BLaER1 (cell line): ENCODE data around the gene IPO11.

Experiments
- H3K27ac ChIP-seq: shearing (Covaris generic); formaldehyde crosslinking; 2 replicates; pipeline ENCODE4 v1.8.1; 2022
- H3K27me3 ChIP-seq: shearing (Covaris generic); formaldehyde crosslinking; 2 replicates; pipeline ENCODE4 v1.8.1; 2022
- H3K36me3 ChIP-seq: shearing (Covaris generic); formaldehyde crosslinking; 2 replicates; pipeline ENCODE4 v1.8.1; 2022
- H3K4me1 ChIP-seq: shearing (Covaris generic); formaldehyde crosslinking; 2 replicates; pipeline ENCODE4 v1.8.1; 2022
- H3K4me2 ChIP-seq: shearing (Covaris generic); formaldehyde crosslinking; 2 replicates; pipeline ENCODE4 v1.8.1; 2022
- H3K4me3 ChIP-seq: shearing (Covaris generic); formaldehyde crosslinking; 2 replicates; pipeline ENCODE4 v1.8.1; 2022
- H3K9ac ChIP-seq: shearing (Covaris generic); formaldehyde crosslinking; 2 replicates; pipeline ENCODE4 v1.8.1; 2022
- H3K9me3 ChIP-seq: shearing (Covaris generic); formaldehyde crosslinking; 2 replicates; pipeline ENCODE4 v1.8.1; 2022
- H4K20me1 ChIP-seq: shearing (Covaris generic); formaldehyde crosslinking; 2 replicates; pipeline ENCODE4 v1.8.1; 2022
- Cebpa-rat ChIP-seq: shearing (Covaris generic); IDR thresholded peaks from 2 replicates; pipeline ENCODE4 v1.8.1; 2022

Gene IPO11

DNA sequence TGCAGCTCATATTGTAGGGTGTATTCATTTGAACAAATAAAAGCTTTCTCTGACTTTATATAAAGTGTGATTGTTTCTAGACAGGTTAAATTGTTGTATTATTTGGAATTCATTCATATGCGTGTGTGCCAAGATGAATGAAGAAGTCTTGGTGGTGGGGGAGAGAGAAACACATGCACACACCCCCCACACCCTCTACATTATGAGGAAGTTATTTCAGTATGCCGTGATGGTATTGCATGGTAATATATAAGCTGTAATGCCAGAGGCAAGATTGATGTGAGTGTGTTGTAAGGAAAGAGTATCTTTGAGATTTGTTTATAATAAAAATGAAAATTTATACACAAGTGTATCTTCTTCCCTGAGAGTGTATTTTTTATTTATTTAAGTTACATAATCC is 71.0 kb downstream of the IPO11 start:
- no peak for TF ChIP-seq Cebpa-rat
- Histone ChIP-seq H3K27me3 (no peaks in the 10 kb centered on the region), H3K4me2 (no peak overlapping the region), H3K4me3 (no peak overlapping the region), H3K36me3 (peaks cover 40% of the 10 kb centered on the region), H4K20me1 (no peaks in the 10 kb centered on the region), H3K4me1 (no peaks in the 10 kb centered on the region), H3K27ac (no peak overlapping the region), H3K9me3 (peaks cover 17% of the 10 kb centered on the region), H3K9ac (no peak overlapping the region)

GRCh38 chr5:62486672-62487071 is 74.1 kb downstream of the IPO11 start:
- peaks cover 3% of the 10 kb centered on the region; the same call in 1 of the 2 replicates for H3K9me3 ChIP-seq

GRCh38 chr5:62488531-62488930 is 76.0 kb downstream of the IPO11 start:
- no peak for TF ChIP-seq Cebpa-rat
- Histone ChIP-seq H3K27me3 (no peaks in the 10 kb centered on the region), H3K9me3 (peaks cover 3% of the 10 kb centered on the region; the same call in 1 of the 2 replicates), H3K36me3 (peaks cover 58% of the 10 kb centered on the region), H3K4me2 (no peak overlapping the region), H4K20me1 (no peaks in the 10 kb centered on the region), H3K9ac (no peak overlapping the region), H3K27ac (no peak overlapping the region), H3K4me3 (no peak overlapping the region), H3K4me1 (peaks cover 5% of the 10 kb centered on the region)

More at GRCh38 chr5:62486672-62487071, 74.1 kb downstream of the IPO11 start:
- Histone ChIP-seq H3K4me3 (no peak overlapping the region), H3K9ac (no peak overlapping the region), H3K36me3 (peaks cover 50% of the 10 kb centered on the region), H4K20me1 (no peaks in the 10 kb centered on the region), H3K4me1 (no peaks in the 10 kb centered on the region), H3K4me2 (no peak overlapping the region), H3K27ac (no peak overlapping the region), H3K27me3 (no peaks in the 10 kb centered on the region)
- no peak for TF ChIP-seq Cebpa-rat

- Histone ChIP-seq H3K4me2 (no peak overlapping the region), H3K9ac (no peak overlapping the region), H3K9me3 (peaks cover 3% of the 10 kb centered on the region; the same call in 1 of the 2 replicates), H3K4me1 (peaks cover 13% of the 10 kb centered on the region), H3K4me3 (no peak overlapping the region), H3K27me3 (no peaks in the 10 kb centered on the region), H4K20me1 (no peaks in the 10 kb centered on the region), H3K36me3 (peaks cover 60% of the 10 kb centered on the region), H3K27ac (no peak overlapping the region)
- no peak for TF ChIP-seq Cebpa-rat
Measured at GRCh38 chr5:62489471-62489870, 76.9 kb downstream of the IPO11 start.

DNA sequence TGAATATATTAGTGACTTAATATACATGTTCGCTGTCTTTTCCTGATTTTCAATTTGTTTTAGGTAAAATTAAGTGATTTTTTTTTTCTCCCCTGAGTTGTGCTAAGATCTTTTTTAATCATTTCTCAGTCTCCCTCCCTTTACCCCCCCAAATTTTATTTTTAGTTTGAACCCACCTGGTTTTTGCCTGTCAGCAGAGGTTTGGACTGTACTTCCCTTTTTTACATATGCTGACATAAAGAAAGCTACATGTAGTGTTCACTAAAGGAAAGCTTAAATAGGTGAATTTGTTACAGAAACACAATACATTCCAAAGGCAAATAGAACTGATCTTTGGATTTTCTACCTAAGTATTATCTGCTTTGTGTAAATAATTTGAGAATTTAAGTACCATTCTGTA is 82.2 kb downstream of the IPO11 start:
- Histone ChIP-seq H4K20me1 (no peaks in the 10 kb centered on the region), H3K4me2 (no peak overlapping the region), H3K9me3 (peaks cover 3% of the 10 kb centered on the region; the same call in 1 of the 2 replicates), H3K27ac (no peak overlapping the region), H3K9ac (no peak overlapping the region), H3K4me3 (no peak overlapping the region), H3K4me1 (peaks cover 18% of the 10 kb centered on the region), H3K27me3 (no peaks in the 10 kb centered on the region), H3K36me3 (peaks cover 72% of the 10 kb centered on the region)
- TF ChIP-seq Cebpa-rat: no peak

DNA sequence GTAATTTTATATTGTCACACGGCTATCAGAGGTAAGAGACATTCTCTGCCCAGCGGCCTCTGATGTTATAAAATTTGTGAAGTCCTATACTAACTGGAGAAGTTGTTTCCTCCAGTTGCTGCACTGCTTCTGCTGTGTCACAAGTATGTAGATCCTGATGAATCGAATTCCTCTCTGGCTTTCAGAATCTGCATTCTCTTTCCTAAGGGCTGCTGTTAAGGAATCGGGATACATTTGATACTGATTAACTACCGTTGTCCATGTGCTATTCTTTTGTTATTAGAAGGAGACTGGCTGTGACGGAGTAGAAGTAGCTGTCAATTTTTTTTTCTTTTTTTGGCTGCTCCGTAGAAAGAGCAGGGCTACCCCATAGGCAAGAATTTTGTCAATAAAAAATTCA is 84.3 kb downstream of the IPO11 start:
- H3K4me1 ChIP-seq: peaks cover 18% of the 10 kb centered on the region
- no peaks in the 10 kb centered on the region for H3K27me3 ChIP-seq
- no peak overlapping the region for H3K4me2 ChIP-seq
- H3K36me3 ChIP-seq: peaks cover 68% of the 10 kb centered on the region
- H3K4me3 ChIP-seq: no peak overlapping the region
- no peaks in the 10 kb centered on the region for H3K9me3 ChIP-seq
- no peak for TF ChIP-seq Cebpa-rat
- no peak overlapping the region for H3K27ac ChIP-seq
- no peaks in the 10 kb centered on the region for H4K20me1 ChIP-seq
- no peak overlapping the region for H3K9ac ChIP-seq

DNA sequence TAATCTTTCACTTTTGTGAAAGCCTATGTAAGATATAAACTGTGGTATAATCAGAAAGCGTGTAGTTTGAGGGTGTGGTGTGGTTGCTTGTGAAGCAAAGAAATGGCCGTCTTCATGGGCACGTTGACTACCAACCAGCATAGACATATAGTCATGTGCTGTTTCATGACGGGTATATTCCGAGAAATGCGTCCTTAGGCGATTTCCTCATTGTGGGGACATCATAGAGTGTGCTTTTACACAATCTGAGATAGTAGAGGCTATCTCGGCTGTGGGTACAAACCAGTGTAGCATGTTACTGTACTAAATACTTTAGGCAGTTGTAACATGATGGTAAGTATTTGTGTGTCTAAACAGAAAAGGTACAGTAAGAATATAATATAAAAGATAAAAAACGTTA is 86.4 kb downstream of the IPO11 start:
- Histone ChIP-seq H3K4me1 (peaks cover 11% of the 10 kb centered on the region), H3K27me3 (no peaks in the 10 kb centered on the region), H3K9me3 (no peaks in the 10 kb centered on the region), H3K27ac (no peak overlapping the region), H3K4me3 (no peak overlapping the region), H3K36me3 (peaks cover 67% of the 10 kb centered on the region), H3K4me2 (no peak overlapping the region), H3K9ac (no peak overlapping the region), H4K20me1 (no peaks in the 10 kb centered on the region)
- no peak for TF ChIP-seq Cebpa-rat

- no peak for TF ChIP-seq Cebpa-rat
Measured at GRCh38 chr5:62499756-62500155, 87.2 kb downstream of the IPO11 start.

DNA sequence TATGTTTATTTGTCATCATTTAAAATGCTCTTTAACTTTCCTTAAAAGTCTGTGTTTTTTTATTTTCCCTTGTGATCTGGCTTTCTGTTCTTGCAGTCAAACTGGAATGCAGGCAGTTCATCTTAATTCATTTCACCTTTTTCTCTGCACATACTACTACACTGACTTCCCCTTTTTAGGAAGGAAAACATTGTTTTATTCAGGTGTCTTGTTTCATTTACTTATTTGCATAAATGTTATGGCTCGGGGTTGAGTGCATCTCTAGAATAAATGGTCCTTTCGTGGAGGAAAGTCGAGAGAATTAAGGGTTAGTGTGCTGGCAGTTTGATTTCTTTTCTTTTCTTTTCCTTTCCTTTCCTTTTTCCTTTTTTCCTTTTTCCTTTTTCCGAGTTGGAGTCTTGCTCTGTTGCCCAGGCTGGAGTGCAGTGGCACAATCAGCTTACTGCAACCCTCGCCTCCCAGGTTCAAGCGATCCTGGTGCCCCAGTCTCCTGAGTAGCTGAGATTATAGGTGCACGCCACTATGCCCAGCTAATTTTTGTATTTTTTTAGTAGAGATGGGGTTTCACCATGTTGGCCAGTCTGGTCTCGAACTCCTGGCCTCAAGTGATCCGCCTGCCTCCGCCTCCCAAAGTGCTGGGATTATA is 90.0 kb downstream of the IPO11 start:
- Histone ChIP-seq H4K20me1 (no peaks in the 10 kb centered on the region), H3K9ac (no peak overlapping the region), H3K4me3 (no peak overlapping the region), H3K36me3 (peaks cover 48% of the 10 kb centered on the region), H3K9me3 (peaks cover under 1% of the 10 kb centered on the region; the same call in 1 of the 2 replicates), H3K27ac (no peak overlapping the region), H3K4me1 (peaks cover 31% of the 10 kb centered on the region), H3K4me2 (no peak overlapping the region), H3K27me3 (no peaks in the 10 kb centered on the region)
- TF ChIP-seq Cebpa-rat: no peak

More at GRCh38 chr5:62499756-62500155, 87.2 kb downstream of the IPO11 start:
- H3K27me3 ChIP-seq: no peaks in the 10 kb centered on the region
- peaks cover 69% of the 10 kb centered on the region for H3K36me3 ChIP-seq
- no peak overlapping the region for H3K4me2 ChIP-seq
- H3K27ac ChIP-seq: no peak overlapping the region
- H4K20me1 ChIP-seq: no peaks in the 10 kb centered on the region
- H3K9me3 ChIP-seq: no peaks in the 10 kb centered on the region
- no peak overlapping the region for H3K4me3 ChIP-seq
- H3K9ac ChIP-seq: no peak overlapping the region
- H3K4me1 ChIP-seq: peaks cover 7% of the 10 kb centered on the region

DNA sequence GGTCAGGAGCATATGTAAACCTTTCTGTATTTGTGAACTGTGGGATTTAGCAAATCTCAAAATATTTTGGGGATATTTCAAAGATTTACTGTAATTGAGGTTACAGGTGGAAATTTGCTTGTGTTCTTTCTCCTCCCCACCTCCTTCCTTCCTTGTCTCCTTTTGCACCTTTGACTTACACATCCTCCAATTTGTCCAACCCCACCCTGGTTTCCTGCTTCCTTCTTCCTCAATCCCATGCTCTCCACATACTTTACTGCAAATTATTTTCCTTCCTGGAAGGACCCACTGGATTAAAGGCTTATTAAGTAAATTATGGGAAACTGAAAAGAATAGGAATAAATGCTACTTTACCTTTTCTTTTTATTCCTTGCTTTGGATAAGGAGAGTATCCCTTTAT is 91.6 kb downstream of the IPO11 start:
- Histone ChIP-seq H3K4me3 (no peak overlapping the region), H3K9me3 (peaks cover 14% of the 10 kb centered on the region), H3K4me1 (peaks cover 37% of the 10 kb centered on the region), H3K4me2 (0 out of 2 replicates have a peak overlapping the region, but pooled peaks have one; percentile 1), H4K20me1 (no peaks in the 10 kb centered on the region), H3K36me3 (peaks cover 48% of the 10 kb centered on the region), H3K9ac (no peak overlapping the region), H3K27ac (no peak overlapping the region), H3K27me3 (no peaks in the 10 kb centered on the region)
- TF ChIP-seq Cebpa-rat: no peak
